HFF-Myc (cell line): ENCODE measurements around the gene FAM131C.
"Not testable (repeated sequence)": the region's sequence is repeated elsewhere in the genome, so short reads cannot be mapped to it uniquely, and the experiment has no call there.

Source experiments
- DNase-seq: peaks from one replicate; pipeline ENCODE4 v3.0.0-alpha.2; 2011; ENCODE audit warnings: low read depth; ENCODE audit errors: extremely low read depth
- H3K4me3 ChIP-seq: replicated peaks from 2 replicates; pipeline ENCODE4 v1.5.1; 2011; ENCODE audit warnings: low read depth, mild to moderate bottlenecking, control low read depth, low read length
- CTCF ChIP-seq: IDR thresholded peaks from 2 replicates; pipeline ENCODE4 v1.5.1; 2012; ENCODE audit warnings: mild to moderate bottlenecking, low read depth, low read length, control low read depth; ENCODE audit errors: missing control alignments

The FAM131C gene

DNA sequence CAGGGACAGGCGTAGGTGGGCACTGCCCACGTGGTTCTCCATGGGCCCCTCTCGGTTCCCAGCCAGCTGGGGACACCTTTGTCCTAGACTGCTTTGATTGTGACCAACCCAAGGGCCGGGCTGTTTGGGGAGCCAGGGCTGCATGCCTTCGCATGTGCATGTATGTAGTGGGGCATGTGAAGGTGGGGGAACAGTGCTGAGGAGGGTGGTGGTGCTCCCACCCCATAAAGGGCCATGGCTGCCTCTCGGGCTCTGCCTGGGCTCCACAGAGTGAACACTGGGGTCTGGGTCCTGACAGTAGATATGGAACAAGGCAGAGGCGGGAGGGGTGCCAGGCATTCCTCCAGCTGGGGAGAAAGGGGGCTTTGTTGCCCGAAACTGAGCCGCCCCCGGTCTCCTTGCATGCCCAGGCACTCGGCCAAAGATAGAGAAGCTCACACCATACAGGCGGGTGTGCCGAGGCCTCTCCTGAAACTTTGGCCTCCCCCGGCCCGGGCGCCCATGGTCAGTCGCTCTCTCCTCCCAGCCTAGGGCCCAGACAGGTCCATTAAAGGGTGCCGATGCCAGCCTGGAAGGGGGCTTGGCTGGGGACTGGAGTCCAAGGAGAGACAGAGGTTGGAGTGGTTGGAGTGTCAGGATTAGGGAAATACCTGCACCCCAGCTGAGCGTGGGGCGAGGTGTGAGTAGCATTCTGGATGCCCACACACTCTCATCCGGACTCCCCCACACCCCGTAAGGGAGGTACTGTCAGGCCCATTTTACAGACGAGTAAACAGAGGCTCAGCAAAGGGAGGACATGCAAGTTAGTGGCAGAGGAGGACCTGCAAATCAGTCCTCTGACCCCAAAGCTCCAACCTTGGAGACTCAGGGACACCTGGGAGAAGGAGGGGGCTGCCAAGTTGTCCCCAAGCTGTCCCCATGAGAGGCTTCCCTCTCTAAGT lies 41.3 kb upstream of the FAM131C start:
- no peak for DNase-seq
- no peak for TF ChIP-seq CTCF
- H3K4me3 ChIP-seq = no peak overlapping the region

GRCh38 chr1:16112596-16113555 lies 39.4 kb upstream of the FAM131C start:
- no peak for TF ChIP-seq CTCF
- DNase-seq = no peak
- no peak overlapping the region for H3K4me3 ChIP-seq

DNA sequence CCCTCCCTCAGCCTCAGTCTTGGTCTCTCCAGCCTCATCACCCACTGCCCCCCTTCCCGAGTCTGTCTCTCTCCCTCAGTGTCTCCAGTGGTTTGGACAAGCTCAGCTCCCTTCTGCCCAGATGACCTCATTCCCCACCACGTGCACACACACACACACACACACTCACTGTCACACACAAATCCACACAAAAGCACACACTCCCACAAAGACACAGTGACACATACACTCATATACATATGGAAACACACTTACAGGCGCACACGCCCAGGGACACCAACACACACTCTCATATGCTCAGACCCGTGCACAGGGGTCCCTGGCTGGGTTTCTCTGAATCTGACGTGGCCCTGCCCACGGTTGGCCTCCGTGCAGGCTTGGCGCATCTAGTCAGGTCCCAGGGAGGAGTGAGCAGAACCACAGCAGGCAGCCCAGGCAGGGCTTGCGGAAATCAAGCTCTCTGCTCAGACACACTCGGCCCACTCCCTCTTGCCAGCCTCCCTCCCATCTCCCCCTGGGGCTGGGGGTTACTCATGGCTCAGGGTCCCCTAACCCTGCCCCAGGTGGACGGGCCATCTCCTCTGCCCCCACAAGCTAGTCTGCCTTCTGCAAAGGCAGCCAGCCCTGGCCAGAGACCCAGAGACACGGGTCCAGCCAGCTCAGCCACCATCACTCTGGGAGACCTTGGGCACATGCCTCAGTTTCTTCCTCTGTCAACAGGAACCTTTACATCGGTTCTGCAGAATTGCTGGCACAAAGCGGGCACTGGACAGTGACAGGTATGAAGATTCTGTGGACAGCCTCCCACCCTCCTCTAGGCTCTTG lies 38.5 kb upstream of the FAM131C start:
- no peak for DNase-seq
- no peak overlapping the region for H3K4me3 ChIP-seq
- TF ChIP-seq CTCF = no peak

- no peak for TF ChIP-seq CTCF
- no peak overlapping the region for H3K4me3 ChIP-seq
- no peak for DNase-seq
Observed at GRCh38 chr1:16110884-16111283, 37.4 kb upstream of the FAM131C start.

GRCh38 chr1:16110456-16110855 lies 37.0 kb upstream of the FAM131C start:
- DNase-seq = no peak
- no peak for TF ChIP-seq CTCF

DNA sequence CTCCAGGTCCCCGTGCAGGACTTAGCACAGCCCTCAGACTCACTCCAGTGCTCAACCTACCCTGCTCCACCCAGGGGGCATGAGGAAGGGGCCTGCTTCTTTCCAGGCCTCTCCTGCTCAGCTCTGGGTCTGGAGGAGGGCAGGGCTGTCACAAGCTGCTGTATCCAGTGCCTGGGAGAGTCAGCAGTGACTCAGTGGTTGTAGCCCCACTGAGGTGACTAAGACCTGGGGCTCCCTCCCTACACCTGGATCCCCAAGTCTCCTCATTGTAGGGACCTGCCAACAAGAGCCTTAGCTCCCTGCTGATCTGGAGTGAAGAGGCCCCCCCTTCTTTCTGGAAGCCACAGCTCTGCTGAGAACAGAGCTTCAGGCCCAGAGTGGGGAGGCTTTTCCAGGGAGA lies 36.1 kb upstream of the FAM131C start:
- DNase-seq = no peak
- no peak for TF ChIP-seq CTCF
- no peak overlapping the region for H3K4me3 ChIP-seq

More at GRCh38 chr1:16110456-16110855, 37.0 kb upstream of the FAM131C start:
- no peak overlapping the region for H3K4me3 ChIP-seq

DNA sequence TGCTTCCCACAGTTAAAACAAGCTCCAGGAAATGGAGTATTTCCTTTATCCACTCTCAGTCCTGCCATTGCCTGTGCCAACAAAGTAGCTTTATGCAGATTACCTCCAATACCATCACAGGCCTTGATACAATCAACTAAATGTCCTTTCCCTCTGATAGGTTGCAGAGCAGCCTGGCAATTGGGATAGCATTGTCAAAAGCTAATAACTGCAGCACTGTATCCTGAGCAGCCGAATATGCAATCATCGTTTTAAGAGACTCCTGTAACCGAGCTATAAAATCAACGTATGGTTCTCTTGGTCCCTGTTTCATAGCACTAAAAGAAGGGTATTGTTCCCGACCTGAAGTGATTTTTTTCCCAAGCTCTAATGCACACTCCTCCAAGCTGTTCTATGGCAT lies 33.6 kb upstream of the FAM131C start:
- not testable (repeated sequence) for DNase-seq, H3K4me3 ChIP-seq
